ENCODE data around the gene RCN2.

Gene RCN2

GRCh38 chr15:76988867-76989780 lies 57.6 kb downstream of the RCN2 start:
- DNase-seq (no peak), ATAC-seq (ENCODE audit: insufficient read depth, low read depth) (no peak)
- Histone ChIP-seq H3K27ac (ENCODE audit: low read length) (no peak overlapping the region), H3K79me2 (ENCODE audit: insufficient read depth, low read length) (no peaks in the 10 kb centered on the region), H3K27me3 (ENCODE audit: insufficient read depth, low read length, poor library complexity) (no peaks in the 10 kb centered on the region), H3K36me3 (ENCODE audit: insufficient read depth, low read length) (no peaks in the 10 kb centered on the region), H4K20me1 (ENCODE audit: insufficient read depth, low read length) (no peaks in the 10 kb centered on the region), H3K4me3 (ENCODE audit: low read depth in 1 of 2, low read length in 2 of 2) (no peak overlapping the region), H2AFZ (ENCODE audit: low read depth, low read length) (no peak overlapping the region), H3K9ac (ENCODE audit: low read depth, low read length) (no peak overlapping the region), H3K4me2 (ENCODE audit: insufficient read depth, low read length) (no peak overlapping the region), H3K9me3 (ENCODE audit: insufficient read depth, low read length, severe bottlenecking) (no peaks in the 10 kb centered on the region), H3K4me1 (ENCODE audit: insufficient read depth, low read length) (no peaks in the 10 kb centered on the region)
- no peak for TF ChIP-seq CTCF (IDR thresholded peaks at IDR 0.05; ENCODE audit: borderline replicate concordance, extremely low read depth, low read length, poor library complexity, severe bottlenecking)
- no peak for TF ChIP-seq EZH2 (IDR thresholded peaks at IDR 0.05; ENCODE audit: borderline replicate concordance, low read depth, low read length, severe bottlenecking)

DNA sequence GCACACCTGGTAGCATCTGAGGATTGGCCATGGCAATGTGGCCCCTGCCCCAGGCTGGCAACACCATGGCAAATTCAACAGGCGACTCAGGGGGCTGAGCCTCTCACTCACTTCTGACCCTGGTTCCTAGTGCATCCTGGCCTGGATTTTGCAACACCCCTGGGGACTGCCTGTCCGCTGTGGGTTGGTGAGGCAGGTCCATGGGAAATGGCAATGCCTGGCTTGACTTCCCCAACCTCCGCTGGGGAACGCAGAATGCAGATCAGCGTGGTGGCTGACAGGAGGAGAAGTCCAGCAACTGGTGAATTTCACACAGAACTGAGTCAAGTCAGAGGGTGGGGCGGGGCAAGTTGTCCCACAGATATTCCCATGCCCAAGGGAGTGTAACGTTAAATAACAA lies 59.5 kb downstream of the RCN2 start:
- Histone ChIP-seq H4K20me1 (ENCODE audit: insufficient read depth, low read length) (no peaks in the 10 kb centered on the region), H3K36me3 (ENCODE audit: insufficient read depth, low read length) (no peaks in the 10 kb centered on the region), H3K27ac (ENCODE audit: low read length) (no peak overlapping the region), H3K9me3 (ENCODE audit: insufficient read depth, low read length, severe bottlenecking) (no peaks in the 10 kb centered on the region), H2AFZ (ENCODE audit: low read depth, low read length) (no peak overlapping the region), H3K4me3 (ENCODE audit: low read depth in 1 of 2, low read length in 2 of 2) (no peak overlapping the region), H3K9ac (ENCODE audit: low read depth, low read length) (no peak overlapping the region), H3K4me1 (ENCODE audit: insufficient read depth, low read length) (peaks cover 13% of the 10 kb centered on the region; the same call in 1 of the 2 replicates), H3K79me2 (ENCODE audit: insufficient read depth, low read length) (no peaks in the 10 kb centered on the region), H3K4me2 (ENCODE audit: insufficient read depth, low read length) (no peak overlapping the region), H3K27me3 (ENCODE audit: insufficient read depth, low read length, poor library complexity) (no peaks in the 10 kb centered on the region)
- DNase-seq (no peak), ATAC-seq (ENCODE audit: insufficient read depth, low read depth) (no peak)
- TF ChIP-seq EZH2 (IDR thresholded peaks at IDR 0.05; ENCODE audit: borderline replicate concordance, low read depth, low read length, severe bottlenecking) (no peak), CTCF (IDR thresholded peaks at IDR 0.05; ENCODE audit: borderline replicate concordance, extremely low read depth, low read length, poor library complexity, severe bottlenecking) (no peak)

DNA sequence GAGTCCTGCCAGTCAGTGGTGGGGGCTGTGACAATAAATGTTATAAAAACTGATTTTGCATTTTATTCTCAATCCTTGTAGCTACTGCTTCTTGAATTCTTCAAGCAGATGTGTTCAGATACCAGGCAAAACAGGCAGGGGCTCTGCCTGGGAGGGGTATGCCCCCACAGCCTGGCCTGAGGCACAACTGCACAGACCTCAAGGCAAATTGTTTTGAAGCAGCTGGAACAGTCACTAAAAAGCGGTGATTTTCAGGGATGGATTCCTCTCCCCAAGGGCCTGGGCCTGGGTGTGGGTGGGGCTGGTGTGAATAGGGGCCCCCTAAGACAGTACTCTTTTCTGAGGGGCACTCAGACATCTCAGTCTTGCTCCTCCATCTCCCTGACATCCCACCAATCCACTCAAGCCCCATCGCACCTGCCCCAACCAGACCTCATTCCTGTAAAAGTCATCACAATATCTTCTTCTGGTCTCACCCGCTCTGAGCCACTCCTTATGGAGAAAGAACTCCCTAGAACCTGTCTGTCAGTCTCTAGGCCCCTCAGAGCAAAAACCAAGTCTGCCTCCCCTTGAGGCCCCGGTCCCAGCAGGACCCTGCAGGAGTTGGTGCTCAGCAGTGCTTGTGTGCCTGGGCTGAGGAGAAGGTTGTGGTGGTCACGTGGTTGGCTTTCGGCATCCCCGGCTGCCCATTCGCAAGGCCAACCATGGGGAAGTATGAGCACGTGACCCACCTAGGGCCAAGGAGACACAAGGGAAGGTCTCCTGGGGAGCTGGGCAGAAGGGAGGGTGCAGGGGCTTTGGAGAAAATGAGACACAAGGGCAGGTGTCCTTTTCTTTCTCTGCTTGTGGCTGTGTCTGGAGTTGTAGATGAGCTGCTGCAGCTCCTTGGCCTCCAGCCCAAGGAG lies 60.4 kb downstream of the RCN2 start:
- H3K9me3 ChIP-seq (ENCODE audit: insufficient read depth, low read length, severe bottlenecking): no peaks in the 10 kb centered on the region
- H3K27me3 ChIP-seq (ENCODE audit: insufficient read depth, low read length, poor library complexity): no peaks in the 10 kb centered on the region
- H3K79me2 ChIP-seq (ENCODE audit: insufficient read depth, low read length): no peaks in the 10 kb centered on the region
- no peak for TF ChIP-seq CTCF (IDR thresholded peaks at IDR 0.05; ENCODE audit: borderline replicate concordance, extremely low read depth, low read length, poor library complexity, severe bottlenecking)
- no peak for TF ChIP-seq EZH2 (IDR thresholded peaks at IDR 0.05; ENCODE audit: borderline replicate concordance, low read depth, low read length, severe bottlenecking)
- H4K20me1 ChIP-seq (ENCODE audit: insufficient read depth, low read length): no peaks in the 10 kb centered on the region
- DNase-seq (no peak), ATAC-seq (ENCODE audit: insufficient read depth, low read depth) (no peak)
- H3K4me3 ChIP-seq (ENCODE audit: low read depth in 1 of 2, low read length in 2 of 2): no peak overlapping the region
- H3K27ac ChIP-seq (ENCODE audit: low read length): no peak overlapping the region
- no peak overlapping the region for H2AFZ ChIP-seq (ENCODE audit: low read depth, low read length)
- no peaks in the 10 kb centered on the region for H3K36me3 ChIP-seq (ENCODE audit: insufficient read depth, low read length)
- H3K4me1 ChIP-seq (ENCODE audit: insufficient read depth, low read length): peaks cover 13% of the 10 kb centered on the region; the same call in 1 of the 2 replicates
- H3K9ac ChIP-seq (ENCODE audit: low read depth, low read length): no peak overlapping the region
- H3K4me2 ChIP-seq (ENCODE audit: insufficient read depth, low read length): no peak overlapping the region
